DOHH2 (cell line): Measurements from ENCODE around the gene PHLPP1.

Experiments
- CTCF ChIP-seq: fragments of 200-600 bp; sonication (generic); IDR thresholded peaks from one replicate; pipeline ENCODE4 v1.5.1; 2014; ENCODE audit warnings: antibody characterized with exemption, mild to moderate bottlenecking, low read depth, low read length; ENCODE audit not compliant: poor library complexity, severe bottlenecking
- EZH2phosphoT487 ChIP-seq: fragments of 200-600 bp; sonication (generic); IDR thresholded peaks from 2 replicates; pipeline ENCODE4 v1.6.1; 2017; ENCODE audit warnings: borderline replicate concordance, mild to moderate bottlenecking, antibody characterized with exemption, low read length, moderate library complexity, mixed read lengths

DNA sequence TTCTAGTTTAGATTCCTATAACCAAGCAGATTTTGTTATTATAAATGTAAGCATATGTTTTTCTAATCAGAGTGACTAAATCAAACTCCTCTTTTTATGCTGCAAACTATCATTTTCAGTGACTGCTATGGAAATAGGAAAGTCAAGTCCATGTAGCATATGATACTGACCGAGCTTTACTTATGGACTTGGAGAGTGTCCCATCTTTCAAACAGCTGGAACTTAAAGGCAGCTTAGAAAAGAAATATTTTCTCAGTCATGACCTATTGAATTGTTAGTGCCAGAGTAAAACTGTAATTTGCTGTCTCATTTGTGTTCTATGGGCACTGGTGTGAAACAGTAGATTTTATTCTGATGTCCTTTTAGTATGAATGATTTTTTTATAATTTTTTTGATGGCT lies 76.7 kb downstream of the PHLPP1 start:
- no peak for TF ChIP-seq CTCF
- TF ChIP-seq EZH2phosphoT487, result no peak
